Central memory CD8-positive, alpha-beta T cell (primary cell): ENCODE results near the gene PPM1L.

ENCODE experiments used
- ATAC-seq: fragments of 150-1000 bp; cut with Tn5 transposase; replicated peaks from 2 replicates; pipeline ENCODE4 v1.10.0; 2022; ENCODE audit warnings: mild to moderate bottlenecking, moderate FRiP score, moderate number of reproducible peaks; ENCODE audit not compliant: poor library complexity, severe bottlenecking; ENCODE audit errors: extremely low read depth
- DNase-seq, 2 donors: peaks; one replicate each; pipeline ENCODE4 v3.0.0; 2021; ENCODE audit warnings: low spot score in 2 of 2
- H3K27ac Mint-ChIP-seq: one replicate; pipeline ENCODE4 v1.8.0; 2022; ENCODE audit warnings: low read depth, mild to moderate bottlenecking, moderate library complexity, mixed read lengths
- H3K27me3 Mint-ChIP-seq: one replicate; pipeline ENCODE4 v1.8.0; 2022; ENCODE audit warnings: mixed read lengths
- H3K36me3 Mint-ChIP-seq: one replicate; pipeline ENCODE4 v1.8.0; 2022; ENCODE audit warnings: mild to moderate bottlenecking, moderate library complexity, mixed read lengths; ENCODE audit not compliant: insufficient read depth
- H3K4me1 Mint-ChIP-seq: one replicate; pipeline ENCODE4 v1.8.0; 2022; ENCODE audit warnings: mixed read lengths
- H3K4me3 Mint-ChIP-seq: one replicate; pipeline ENCODE4 v1.8.0; 2022; ENCODE audit warnings: mild to moderate bottlenecking, moderate library complexity, mixed read lengths
- H3K9me3 Mint-ChIP-seq: one replicate; pipeline ENCODE4 v1.8.0; 2022; ENCODE audit warnings: mixed read lengths

Gene PPM1L

DNA sequence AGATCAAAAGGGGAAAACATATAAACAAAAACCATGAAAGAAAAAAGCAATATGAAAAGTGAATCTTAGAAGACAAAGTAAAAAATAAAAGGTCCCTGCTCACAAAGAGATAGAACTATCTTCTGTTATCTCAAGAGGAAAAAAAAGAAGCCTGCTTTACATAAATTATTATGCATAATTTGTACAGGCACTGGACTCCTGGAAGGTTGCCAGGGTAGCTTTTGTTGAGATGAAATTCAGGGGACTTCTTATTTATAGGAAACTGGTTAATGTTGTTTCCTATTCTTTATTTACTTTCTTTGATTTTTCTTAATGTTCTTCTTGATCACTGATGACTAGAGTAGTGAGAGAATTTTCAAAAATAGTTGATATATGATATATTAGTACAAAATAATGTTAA lies 66.9 kb downstream of the PPM1L start:
- H3K27me3 Mint-ChIP-seq, result no peaks in the 10 kb centered on the region
- no peak for DNase-seq
- no peaks in the 10 kb centered on the region for H3K36me3 Mint-ChIP-seq
- H3K9me3 Mint-ChIP-seq, result no peaks in the 10 kb centered on the region
- H3K4me3 Mint-ChIP-seq, result no peak overlapping the region
- no peak for ATAC-seq
- H3K4me1 Mint-ChIP-seq, result no peaks in the 10 kb centered on the region
- no peak overlapping the region for H3K27ac Mint-ChIP-seq

DNA sequence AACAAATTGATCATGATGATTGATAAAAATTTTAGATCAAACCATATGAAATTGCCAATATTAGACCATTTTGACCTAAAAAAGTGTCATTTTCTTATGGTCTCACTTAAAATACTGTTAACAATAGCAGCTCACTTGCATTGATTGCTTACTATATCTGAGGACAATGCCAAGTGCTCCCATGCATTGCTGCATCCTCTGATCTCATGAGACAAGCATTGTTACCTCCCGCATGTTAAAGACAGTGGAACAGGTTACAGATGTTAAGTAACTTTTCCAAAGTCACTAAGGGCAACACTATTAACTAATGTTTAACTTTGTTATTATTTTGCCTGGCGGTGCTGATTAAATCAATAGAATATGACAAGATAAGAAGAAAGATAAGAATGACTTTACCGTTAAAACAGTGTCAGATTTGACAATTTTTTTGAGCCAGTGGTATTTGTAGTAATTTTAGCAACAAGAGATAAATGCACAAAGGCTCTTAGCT lies 69.3 kb downstream of the PPM1L start:
- Mint-ChIP-seq H3K4me3 (no peak overlapping the region), H3K27me3 (no peaks in the 10 kb centered on the region), H3K36me3 (no peaks in the 10 kb centered on the region), H3K27ac (no peak overlapping the region), H3K9me3 (no peaks in the 10 kb centered on the region), H3K4me1 (no peaks in the 10 kb centered on the region)
- DNase-seq (no peak), ATAC-seq (no peak)

DNA sequence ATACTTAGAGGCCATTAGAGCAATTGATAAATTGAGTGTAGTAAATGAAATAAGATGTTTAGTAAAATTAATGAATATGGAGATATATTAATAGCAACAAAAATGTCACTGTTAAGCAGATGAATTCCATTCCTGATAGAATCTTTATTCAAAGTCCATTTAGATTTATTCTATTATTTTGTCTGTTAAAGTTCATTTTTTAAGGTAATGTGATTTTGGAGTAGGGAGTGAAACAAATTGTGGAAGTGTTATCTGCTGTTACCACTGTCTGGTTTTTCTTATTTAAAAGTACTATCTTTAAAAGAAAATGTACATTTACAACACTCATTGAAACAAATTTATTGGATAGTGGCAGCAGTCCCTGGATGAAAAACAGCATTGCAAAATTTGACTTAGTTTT lies 70.4 kb downstream of the PPM1L start:
- H3K4me3 Mint-ChIP-seq, result no peak overlapping the region
- no peaks in the 10 kb centered on the region for H3K27me3 Mint-ChIP-seq
- H3K36me3 Mint-ChIP-seq, result no peaks in the 10 kb centered on the region
- no peaks in the 10 kb centered on the region for H3K4me1 Mint-ChIP-seq
- H3K9me3 Mint-ChIP-seq, result no peaks in the 10 kb centered on the region
- no peak overlapping the region for H3K27ac Mint-ChIP-seq
- DNase-seq (no peak), ATAC-seq (no peak)

DNA sequence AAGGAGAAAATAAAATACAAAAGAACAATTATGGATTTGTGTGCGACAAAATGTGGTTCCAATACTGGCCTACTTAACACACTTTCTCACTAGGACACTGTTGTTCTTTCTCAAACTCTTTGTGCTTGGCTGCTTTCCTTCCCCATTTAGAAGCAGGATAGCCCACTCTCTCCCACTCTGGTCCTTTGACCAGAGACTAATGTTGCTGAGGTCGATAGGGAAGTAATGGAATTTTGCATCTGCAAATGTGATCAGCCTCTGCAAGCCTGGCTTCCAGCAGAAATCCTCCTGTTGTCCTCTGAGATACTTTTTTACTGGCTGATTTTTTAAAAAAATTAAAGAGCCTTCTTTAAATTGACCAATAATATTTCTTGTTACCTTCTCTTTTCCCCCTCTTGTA lies 71.0 kb downstream of the PPM1L start:
- H3K27ac Mint-ChIP-seq, result no peak overlapping the region

DNA sequence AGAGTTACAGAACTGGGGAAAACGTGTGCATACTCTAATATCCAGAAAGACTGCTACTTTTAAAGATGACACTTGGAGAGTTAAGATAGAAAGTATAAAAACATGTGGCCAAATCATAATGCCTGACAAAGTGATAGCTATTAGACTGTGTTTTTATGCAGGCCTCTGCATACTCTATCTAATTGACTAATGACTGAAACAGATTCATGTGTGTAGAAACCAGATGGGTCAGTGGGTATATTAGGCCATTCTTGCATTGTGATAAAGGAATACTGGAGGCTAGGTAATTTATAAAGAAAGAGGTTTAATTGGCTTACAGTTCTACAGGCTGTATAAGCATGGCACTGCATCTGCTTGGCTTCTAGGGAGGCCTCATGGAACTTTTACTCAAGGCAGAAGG lies 71.5 kb downstream of the PPM1L start:
- H3K27me3 Mint-ChIP-seq, result no peaks in the 10 kb centered on the region
- DNase-seq (no peak), ATAC-seq (no peak)
- H3K4me1 Mint-ChIP-seq, result no peaks in the 10 kb centered on the region
- H3K27ac Mint-ChIP-seq, result no peak overlapping the region
- H3K4me3 Mint-ChIP-seq, result no peak overlapping the region
- no peaks in the 10 kb centered on the region for H3K9me3 Mint-ChIP-seq
- no peaks in the 10 kb centered on the region for H3K36me3 Mint-ChIP-seq

More for the DNA sequence above, 71.0 kb downstream of the PPM1L start:
- H3K27me3 Mint-ChIP-seq, result no peaks in the 10 kb centered on the region
- no peak for ATAC-seq
- H3K36me3 Mint-ChIP-seq, result no peaks in the 10 kb centered on the region
- H3K9me3 Mint-ChIP-seq, result no peaks in the 10 kb centered on the region
- no peak overlapping the region for H3K4me3 Mint-ChIP-seq
- H3K4me1 Mint-ChIP-seq, result no peaks in the 10 kb centered on the region
- no peak for DNase-seq

DNA sequence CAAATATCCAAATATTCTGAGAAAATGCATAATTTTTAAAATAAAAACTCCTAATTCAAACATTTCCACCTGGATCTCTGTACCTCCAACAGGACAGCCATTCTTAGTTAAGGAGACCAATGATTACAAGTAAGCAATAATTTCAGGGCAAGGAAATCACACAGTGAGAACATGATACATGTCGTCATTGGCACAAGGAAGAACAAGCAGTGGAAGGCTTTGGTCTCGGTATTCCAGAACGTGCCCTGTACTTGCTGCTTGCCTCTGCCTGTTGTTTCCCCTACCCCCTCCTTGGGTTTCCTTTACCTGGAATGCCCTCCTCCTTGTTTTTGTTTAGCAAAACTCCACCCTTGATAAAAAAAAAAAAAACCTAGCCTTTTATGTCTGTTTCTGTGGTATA lies 72.8 kb downstream of the PPM1L start:
- Mint-ChIP-seq H3K4me1 (no peaks in the 10 kb centered on the region), H3K9me3 (no peaks in the 10 kb centered on the region), H3K27me3 (no peaks in the 10 kb centered on the region), H3K4me3 (no peak overlapping the region), H3K36me3 (no peaks in the 10 kb centered on the region), H3K27ac (no peak overlapping the region)
- no peak for ATAC-seq
- no peak for DNase-seq

DNA sequence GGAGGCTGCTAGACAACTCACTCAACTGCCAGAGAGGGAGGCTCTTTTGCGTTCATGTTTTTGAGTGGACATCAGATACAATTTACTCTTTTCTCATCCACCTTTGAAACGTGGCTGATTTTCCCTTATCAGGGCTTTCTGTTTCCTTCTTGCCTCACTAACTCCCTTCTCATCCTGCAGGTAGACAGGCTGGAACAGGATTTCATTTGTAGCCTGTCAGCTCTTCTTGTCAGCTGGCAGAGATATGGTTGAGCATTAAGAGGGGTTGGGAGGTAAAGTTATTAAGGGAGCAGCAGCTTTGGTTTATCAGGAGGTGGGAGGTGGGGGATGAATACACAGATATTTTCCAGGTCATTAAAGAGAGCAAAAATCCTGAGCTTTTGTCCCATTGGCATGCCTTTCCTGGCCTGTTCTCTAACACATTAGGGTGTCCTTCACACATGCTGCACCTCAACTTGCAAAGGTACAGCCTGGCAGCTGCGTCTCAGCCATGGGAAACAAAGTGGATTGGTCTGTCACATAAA lies 73.5 kb downstream of the PPM1L start:
- no peak overlapping the region for H3K4me3 Mint-ChIP-seq
- no peak for ATAC-seq
- H3K27ac Mint-ChIP-seq, result no peak overlapping the region
- no peaks in the 10 kb centered on the region for H3K9me3 Mint-ChIP-seq
- no peaks in the 10 kb centered on the region for H3K27me3 Mint-ChIP-seq
- no peaks in the 10 kb centered on the region for H3K4me1 Mint-ChIP-seq
- DNase-seq, result no peak
- H3K36me3 Mint-ChIP-seq, result no peaks in the 10 kb centered on the region

DNA sequence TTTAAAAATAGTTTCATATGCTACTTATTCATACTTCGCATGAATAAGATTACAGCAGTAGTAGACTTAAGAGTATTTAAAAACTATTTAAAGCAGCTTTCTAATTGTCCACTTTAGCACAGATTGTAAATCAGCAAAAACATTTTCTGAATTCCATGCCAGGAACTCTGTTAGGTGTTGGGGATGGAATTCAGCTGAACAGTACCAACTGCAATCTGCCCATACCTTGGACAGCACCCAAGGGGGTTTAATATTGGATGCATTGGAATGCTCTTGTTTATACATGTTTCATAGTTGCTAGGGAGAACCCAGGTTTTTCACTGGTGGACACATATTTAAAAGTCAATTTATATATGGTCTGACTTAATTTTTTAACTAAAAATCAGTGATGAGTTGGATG lies 74.8 kb downstream of the PPM1L start:
- Mint-ChIP-seq H3K27ac (no peak overlapping the region), H3K36me3 (no peaks in the 10 kb centered on the region), H3K4me1 (no peaks in the 10 kb centered on the region), H3K9me3 (peaks cover 5% of the 10 kb centered on the region), H3K27me3 (no peaks in the 10 kb centered on the region), H3K4me3 (no peak overlapping the region)
- DNase-seq (no peak), ATAC-seq (no peak)

DNA sequence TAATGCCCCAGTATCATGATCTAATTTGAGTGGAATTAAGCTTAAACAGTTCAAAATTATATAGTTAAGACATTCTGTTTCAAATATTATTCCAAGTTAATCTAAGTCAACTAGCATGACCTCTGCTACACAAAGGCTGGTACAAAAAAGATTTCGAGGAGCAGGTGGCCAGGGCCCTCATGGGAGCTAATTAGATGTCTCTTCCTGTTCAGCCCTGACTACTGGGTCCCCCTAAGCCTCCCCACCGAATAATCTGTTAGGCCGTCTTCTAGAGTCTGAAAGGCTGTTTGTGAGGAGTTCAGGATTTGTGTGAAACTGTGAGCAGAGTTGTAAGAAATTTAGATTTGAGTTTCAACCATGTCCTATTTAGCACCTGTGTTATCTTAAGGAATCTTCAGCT lies 75.4 kb downstream of the PPM1L start:
- H3K36me3 Mint-ChIP-seq, result no peaks in the 10 kb centered on the region
- no peak for DNase-seq

DNA sequence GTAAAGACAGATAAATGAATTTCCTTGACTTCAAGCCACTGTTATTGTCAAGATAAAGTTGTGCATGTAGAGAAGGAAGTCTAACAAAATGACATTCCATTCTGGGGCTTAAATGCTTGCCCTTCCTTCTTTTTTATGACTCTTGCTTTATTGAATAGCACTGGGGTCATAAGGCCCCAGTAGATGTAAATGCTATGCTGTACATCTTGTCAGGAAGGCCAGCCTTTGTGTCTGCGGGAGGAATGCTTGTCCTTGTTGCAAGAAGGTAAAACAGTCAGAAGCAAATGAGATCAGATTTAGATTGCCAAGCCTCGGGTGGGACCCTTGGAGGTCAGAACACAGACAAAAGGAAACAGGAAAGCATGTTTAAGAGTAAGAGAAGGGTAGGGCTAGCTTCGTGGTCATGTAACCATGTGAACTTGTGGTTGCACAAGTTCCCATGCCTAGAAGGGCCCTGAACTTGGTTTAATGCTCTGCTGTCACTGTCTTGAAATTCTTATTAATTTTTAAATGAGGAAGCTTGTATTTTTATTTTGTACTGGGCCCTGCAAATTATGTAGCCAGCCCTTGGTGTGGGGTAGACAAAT lies 81.5 kb downstream of the PPM1L start:
- Mint-ChIP-seq H3K4me1 (peaks cover 7% of the 10 kb centered on the region), H3K4me3 (no peak overlapping the region), H3K27ac (no peak overlapping the region), H3K36me3 (no peaks in the 10 kb centered on the region), H3K27me3 (no peaks in the 10 kb centered on the region), H3K9me3 (peaks cover 5% of the 10 kb centered on the region)
- no peak for ATAC-seq
- DNase-seq, result no peak

More for the DNA sequence above, 75.4 kb downstream of the PPM1L start:
- ATAC-seq, result no peak
- Mint-ChIP-seq H3K4me3 (no peak overlapping the region), H3K27ac (no peak overlapping the region), H3K4me1 (no peaks in the 10 kb centered on the region), H3K27me3 (no peaks in the 10 kb centered on the region), H3K9me3 (peaks cover 5% of the 10 kb centered on the region)

DNA sequence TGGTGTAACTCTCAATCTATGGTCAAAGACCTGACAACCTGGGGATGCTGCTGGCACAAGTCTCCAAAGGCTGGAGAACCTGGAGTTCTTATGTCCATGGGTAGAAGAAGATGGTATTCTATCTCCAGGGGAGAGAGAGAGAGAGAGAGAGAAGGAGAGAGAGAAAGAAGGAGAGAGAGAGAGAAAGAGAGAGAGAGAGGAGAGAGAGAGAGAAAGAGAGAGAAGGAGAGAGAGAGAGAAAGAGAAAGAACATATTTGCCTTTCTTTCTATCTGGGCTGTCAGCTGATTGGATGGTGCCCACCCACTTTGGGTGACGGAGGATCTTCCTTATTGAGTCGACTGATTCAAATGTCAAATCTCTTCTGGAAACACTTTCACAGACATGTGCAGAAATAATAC lies 84.6 kb downstream of the PPM1L start:
- no peak overlapping the region for H3K4me3 Mint-ChIP-seq
- peaks cover under 1% of the 10 kb centered on the region for H3K9me3 Mint-ChIP-seq
- no peak overlapping the region for H3K27ac Mint-ChIP-seq
- H3K4me1 Mint-ChIP-seq, result peaks cover 7% of the 10 kb centered on the region
- no peaks in the 10 kb centered on the region for H3K36me3 Mint-ChIP-seq
- DNase-seq (no peak), ATAC-seq (no peak)
- no peaks in the 10 kb centered on the region for H3K27me3 Mint-ChIP-seq

DNA sequence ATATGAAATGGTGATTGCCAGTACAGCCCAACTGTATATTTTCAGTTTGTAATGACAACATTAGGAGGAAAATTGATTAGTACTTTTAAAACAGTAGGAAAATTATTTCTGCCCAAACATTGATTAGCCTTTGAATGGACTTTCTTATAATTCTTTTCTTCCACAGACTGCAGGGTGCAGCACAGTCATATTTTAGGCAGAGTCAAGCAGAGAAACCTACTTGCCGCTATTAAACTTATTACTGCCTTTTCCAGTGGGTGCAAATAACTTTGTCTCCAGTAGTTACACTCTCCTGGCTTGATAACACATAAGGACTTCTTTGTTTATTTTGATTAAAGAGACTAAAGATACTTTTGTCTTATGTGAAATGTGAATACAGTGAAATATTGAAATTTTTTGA lies 85.4 kb downstream of the PPM1L start:
- Mint-ChIP-seq H3K27me3 (no peaks in the 10 kb centered on the region), H3K27ac (no peak overlapping the region), H3K9me3 (no peaks in the 10 kb centered on the region), H3K4me1 (peaks cover 7% of the 10 kb centered on the region), H3K4me3 (no peak overlapping the region), H3K36me3 (no peaks in the 10 kb centered on the region)
- no peak for DNase-seq
- ATAC-seq, result no peak

DNA sequence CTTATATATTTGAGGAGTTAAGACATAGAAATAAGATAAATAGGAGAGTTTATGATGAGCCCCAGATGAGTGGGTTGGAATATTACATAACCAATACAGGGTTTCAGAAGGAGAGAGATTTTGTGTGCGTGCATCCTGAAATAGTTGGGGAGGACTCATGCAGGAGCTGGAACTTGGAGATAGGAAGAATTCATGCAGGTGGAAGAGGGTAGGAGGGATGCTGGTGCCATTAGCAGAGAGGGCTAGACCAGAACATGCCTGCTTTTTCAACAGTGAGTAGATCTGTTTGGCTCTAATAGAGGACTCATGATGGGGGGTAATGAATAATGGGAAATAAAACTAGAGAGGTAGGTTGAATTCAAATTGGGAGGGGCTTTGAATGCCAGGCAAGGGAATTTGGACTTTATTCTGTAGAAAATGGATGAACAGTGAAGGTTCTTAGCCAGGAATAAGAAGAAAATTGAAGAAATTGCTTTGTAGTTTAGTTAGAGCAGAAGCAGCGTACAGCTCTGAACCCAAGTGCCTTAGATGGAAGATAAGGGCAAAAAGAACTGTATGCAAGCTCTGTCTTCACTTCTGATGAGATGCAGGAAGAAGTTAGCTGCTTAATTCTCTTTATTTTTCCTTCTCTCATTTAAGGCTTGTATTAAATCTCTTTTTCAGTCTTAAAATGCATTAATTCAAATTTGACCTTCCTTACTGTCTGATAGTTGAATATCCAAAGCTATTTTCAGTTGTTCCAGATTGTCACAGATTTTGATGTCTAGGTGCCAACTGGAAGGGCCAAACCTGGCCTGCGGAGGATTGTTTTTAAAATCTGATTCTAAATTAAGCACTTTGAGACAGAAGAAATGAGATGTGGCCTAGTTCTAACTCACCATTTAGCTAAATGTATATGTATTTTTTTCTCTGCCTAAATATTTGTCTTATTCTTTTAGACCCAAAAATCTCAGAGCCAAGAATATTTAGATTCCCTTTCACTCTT lies 86.3 kb downstream of the PPM1L start:
- no peak overlapping the region for H3K27ac Mint-ChIP-seq
- H3K9me3 Mint-ChIP-seq, result no peaks in the 10 kb centered on the region
- no peak overlapping the region for H3K4me3 Mint-ChIP-seq
- no peaks in the 10 kb centered on the region for H3K27me3 Mint-ChIP-seq
- ATAC-seq (no peak), DNase-seq (no peak)
- H3K36me3 Mint-ChIP-seq, result no peaks in the 10 kb centered on the region
- H3K4me1 Mint-ChIP-seq, result peaks cover 5% of the 10 kb centered on the region
